ENCODE results near the gene TSPOAP1.
A peak's percentile ranks its signal among the peaks of the same experiment; 100 is the strongest.

Gene TSPOAP1, protein sequence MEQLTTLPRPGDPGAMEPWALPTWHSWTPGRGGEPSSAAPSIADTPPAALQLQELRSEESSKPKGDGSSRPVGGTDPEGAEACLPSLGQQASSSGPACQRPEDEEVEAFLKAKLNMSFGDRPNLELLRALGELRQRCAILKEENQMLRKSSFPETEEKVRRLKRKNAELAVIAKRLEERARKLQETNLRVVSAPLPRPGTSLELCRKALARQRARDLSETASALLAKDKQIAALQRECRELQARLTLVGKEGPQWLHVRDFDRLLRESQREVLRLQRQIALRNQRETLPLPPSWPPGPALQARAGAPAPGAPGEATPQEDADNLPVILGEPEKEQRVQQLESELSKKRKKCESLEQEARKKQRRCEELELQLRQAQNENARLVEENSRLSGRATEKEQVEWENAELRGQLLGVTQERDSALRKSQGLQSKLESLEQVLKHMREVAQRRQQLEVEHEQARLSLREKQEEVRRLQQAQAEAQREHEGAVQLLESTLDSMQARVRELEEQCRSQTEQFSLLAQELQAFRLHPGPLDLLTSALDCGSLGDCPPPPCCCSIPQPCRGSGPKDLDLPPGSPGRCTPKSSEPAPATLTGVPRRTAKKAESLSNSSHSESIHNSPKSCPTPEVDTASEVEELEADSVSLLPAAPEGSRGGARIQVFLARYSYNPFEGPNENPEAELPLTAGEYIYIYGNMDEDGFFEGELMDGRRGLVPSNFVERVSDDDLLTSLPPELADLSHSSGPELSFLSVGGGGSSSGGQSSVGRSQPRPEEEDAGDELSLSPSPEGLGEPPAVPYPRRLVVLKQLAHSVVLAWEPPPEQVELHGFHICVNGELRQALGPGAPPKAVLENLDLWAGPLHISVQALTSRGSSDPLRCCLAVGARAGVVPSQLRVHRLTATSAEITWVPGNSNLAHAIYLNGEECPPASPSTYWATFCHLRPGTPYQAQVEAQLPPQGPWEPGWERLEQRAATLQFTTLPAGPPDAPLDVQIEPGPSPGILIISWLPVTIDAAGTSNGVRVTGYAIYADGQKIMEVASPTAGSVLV (N-terminal part only)

DNA sequence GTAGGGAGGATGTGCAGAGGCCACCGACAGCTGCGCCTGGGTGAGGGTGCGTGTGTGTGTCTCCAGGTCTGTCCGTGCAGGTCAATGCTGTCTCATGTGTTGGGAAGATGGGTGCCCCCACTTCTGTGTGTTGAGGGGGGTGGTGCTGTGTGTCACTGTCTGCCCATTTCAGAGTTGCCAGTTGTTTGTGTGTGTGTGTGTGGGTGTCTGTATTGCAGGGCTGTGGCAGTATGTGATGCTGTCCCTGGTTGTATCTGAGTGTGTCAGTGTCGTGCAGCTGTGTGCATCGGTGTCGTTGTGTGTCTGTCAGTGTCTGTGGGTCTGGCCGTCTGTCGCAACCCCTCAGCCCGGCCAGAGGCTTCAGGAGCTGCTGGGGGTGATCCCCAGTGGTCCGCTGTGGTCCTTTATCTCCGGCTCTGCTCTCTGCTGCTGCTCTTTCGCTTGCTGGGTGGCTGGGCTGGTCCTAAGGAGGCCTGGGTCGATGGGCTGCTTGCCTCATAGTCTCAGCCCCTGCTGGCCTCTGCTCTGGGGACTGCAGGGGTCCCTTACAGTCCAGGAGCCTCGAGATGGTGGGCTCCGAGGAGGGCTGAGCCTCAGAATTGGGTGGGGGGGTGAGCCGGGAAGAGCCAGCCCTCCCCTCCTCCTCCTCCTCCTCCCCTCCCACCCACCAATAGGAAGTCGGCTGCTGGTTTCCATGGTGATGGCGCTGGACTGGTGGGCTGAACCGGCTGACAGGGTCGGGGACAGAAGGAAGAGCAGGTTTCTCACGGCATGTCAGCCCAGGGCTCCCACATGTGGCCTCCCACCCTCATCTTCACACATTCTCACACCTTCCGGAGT, at the start of gene TSPOAP1:
TSPOAP1 (minus strand) TSS at position 601 of the 840 bp plus-strand sequence. CDS start 875 bp downstream, outside the sequence.
- DNase-seq = peak; percentile 31 to 59 (median 46)

DNA sequence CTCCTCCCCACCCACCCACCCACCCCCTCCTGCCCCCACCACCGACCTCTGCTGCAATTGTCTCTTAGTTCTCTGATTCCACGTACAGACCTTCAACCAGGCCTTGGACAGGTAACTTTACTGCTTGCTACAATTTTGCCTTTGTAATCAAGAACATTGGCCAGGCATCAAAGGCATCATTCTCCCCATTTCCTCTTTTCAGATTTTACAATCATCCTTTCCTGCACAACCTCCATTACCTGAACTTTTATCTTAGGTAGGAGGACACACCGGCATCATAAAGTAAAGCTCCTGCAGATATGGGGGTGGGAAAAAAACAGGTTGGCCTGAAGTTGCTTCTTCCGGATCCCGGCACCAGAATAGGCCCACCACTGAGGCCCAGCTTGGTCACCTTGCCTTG, 49.1 kb upstream of the TSPOAP1 start:
- no peak for DNase-seq

DNA sequence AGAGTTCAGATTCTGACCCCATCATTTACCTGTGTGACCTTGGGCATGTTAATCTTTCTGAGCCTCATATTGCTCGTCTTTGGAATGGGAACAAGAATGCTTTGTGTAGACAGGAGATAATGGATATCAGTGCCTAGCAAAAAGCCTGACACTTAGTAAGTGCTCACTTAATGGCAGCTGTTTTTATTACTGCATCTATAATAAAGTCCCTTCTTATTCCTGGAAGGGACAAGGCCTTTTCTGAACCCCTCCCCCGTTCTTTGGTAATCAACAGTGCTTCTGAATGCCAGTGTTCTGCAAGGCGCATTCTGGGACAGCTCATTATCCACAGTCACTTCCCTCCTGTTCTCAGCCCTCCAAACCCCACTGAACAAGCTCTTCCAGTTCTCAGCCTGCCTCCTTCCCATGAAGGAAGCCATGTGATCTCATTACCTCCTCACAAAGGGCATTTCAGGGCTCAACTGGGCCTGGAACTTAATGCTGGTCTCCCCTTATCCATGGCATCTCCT, 48.6 kb upstream of the TSPOAP1 start:
- no peak for DNase-seq

DNA sequence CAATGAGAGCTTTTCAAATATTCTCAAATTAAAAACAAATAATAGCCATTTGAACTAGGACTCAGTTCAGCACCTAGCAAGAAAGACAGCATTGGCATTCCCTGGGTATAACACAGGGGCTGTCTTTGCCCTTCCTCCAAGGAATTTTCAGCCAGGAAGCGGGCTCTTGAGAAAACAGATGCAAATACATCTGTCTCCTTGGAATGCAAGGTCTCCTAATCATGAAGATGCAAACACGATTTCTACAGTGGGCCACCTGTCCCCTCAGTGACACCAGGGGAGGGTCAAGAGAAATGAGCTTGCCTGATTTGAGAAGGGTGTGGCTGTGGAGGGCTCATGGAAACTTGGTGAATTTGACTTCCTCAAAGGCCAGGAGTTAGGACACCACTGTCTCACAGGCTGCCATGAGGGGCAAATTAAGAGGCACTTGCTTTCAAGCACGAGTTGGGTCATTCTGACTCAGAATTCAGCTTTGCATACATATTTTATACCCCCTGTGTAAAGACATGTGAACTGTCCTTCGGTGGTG, 47.9 kb upstream of the TSPOAP1 start:
- DNase-seq = no peak

DNA sequence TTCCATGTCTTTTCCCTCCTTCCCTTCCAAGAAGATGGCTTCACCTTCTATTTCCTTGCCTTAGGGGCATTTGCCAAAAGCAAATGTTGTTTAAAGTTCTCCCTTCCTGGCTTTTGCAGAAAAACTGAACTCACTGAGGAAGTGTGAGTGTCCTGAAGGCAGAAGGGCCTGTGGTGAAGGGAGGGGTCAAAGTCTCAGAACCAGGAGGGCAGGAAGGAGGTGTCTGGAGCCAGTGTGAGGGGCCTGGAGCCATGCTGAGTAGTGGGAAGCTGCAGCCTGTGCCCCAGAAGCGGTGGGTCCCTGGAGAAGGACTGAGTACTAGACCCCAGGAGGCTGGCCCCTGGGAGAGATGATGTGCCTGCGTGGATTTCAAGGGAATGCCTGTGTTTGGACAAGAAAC, 47.2 kb upstream of the TSPOAP1 start:
- no peak for DNase-seq

DNA sequence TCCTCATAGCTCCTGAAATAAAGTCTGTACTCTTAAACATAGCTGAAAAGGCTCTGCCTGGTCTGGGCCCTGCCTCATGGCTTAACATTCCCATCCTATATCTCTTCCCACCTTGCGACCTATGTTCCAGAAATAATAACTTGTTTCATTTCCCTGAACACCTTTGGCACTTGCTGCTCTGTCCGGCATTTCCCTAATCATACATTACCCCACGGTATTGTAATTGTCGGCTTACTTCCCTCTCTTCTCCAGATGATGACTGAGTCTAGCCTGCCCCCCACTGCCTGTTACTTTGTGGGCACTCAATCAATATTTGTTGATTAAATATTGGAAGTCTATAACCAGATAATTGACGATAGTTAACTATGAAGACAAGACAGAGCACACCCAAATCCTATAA, 46.7 kb upstream of the TSPOAP1 start:
- DNase-seq = no peak

DNA sequence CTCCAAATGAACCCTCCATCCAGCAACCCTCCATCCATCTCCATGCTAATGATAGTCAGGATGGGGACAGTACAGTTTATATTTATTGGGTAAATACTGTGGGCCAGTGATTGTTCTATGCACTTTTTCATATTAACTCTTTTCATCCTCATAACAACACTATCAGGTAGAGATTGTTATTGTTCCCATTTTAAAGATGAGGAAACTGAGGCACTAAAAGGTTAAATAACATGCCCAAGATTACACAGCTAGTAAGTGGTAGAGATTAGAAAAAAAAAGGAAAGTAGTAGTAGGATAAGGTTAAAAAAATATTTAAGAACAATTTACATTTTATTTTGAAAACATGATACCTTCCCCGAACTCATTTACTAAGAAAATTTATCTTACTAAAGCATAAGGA, 45.3 kb upstream of the TSPOAP1 start:
- no peak for DNase-seq

DNA sequence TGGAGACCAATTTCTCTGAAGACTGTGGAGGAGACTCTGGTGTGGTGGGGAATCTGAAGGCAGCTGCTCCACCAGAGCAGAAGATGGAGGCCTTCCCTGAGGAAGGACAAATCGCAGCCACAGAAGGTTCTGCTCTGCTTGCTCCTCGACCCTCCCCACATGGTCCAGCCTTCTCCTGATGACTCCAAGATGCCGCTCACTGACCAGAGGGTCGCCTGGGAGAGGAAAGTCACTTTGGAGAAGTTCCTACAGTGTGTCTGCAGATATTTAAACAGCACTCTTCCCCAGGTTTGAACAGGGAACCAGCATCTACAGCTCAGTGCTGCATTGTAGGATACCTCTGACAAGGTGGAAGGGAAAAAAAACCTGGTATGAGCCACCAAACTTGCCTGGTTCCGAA, 44.4 kb upstream of the TSPOAP1 start:
- no peak for DNase-seq

DNA sequence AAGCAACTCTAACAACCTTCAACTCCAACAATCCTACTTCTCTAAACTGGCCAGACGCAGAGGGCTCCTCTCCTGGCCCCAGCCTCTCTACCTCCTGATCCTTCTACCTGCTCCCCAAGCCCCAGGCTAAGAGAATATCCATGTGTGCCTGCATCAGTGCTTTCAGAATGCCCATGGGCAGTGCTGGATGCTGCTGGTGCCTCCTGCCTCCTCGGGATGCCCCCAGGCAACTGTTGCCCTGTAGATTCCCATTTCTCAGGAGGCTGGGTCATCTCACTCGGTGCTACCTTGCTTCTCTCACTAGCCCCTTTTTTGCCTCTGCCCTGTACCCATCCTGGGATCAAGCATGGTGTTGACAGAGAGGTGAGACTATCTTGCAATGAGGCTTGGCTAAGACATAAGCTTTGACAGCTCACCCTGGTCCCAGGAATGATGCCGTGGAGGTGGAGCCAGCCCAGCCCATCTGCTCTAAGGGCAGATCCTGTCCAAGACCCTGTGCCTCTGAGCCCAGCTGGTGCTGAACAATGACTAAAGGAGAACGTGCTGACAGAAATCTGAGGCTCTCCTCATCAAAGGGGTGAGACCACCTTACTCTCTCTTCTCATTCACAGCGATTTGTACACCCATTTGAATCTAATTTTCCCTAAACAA, 42.8 kb upstream of the TSPOAP1 start:
- no peak for DNase-seq

DNA sequence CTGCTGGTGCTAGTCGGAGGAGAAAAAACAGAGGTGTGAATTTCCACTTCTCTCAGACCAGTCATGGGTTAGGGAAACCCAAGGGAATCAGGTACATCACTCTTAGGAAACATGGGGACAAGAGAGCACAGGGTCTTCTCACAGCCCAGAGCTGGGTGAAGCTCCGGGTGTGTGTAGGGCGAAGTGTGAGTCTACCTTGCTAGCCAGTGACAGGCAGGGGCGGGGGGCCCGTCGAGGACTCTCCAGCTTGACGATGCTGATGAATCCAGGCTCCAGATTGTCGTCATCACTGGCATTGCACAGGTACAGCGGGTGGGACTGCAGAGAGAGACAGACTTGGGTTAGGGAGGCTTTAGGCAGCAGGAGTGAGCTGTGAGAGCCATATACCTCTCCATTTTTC, 42.1 kb upstream of the TSPOAP1 start:
- DNase-seq = no peak

DNA sequence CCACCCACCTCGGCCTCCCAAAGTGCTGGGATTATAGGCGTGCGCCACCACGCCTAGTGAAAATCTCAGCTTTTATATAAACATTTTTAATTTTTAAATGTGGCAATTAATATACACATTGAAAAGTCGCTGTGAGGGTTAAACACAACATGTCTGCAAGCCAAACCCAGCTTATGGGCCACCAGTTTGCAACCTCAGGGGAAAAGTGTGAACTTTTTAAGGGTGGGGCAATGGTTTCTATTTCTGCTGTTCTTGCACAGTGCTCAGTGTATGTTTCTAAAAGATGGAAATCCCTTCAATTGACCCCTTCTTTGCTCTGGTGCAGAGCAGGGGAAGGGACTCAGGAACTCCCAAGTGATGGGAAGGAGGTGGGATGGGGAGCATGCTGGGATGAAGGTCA, 41.7 kb upstream of the TSPOAP1 start:
- DNase-seq = no peak

DNA sequence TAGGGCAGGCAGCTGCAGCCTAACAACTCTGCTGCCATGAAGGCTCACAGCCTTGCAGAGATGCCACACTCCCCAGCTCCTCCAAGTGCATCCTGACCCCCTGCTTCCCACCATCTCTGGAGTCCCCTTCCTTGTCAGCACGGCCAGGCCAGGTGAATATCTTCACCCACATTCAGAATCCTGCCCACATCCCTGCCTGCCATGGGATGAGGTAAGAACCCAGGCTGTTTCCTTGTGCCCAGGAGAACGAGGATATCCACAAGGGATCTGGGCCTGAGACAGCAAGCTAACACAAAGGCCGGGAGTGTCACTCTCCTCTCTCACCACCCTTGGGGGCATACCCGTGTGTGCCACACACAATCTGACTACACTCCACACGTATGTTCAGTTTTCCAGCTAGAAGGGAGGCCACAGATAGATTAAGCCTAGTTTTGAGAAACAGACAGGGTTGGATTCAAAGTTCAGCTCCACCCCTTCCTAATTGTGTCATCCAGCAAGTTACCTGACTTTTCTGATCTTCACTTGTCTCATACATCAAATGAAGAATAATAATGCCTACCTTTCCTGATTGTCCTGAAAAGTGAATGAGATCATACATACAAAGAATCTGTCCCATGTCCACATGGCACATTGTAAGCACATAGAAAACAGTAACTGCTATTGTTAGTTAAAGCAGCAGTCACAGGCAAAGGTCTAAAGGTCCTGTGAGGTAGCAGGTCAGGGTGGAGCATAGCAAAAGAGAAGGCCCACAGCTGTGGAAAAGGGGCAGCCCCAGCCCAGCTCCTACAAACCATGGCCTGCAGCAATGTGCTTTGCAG, 40.8 kb upstream of the TSPOAP1 start:
- no peak for DNase-seq

DNA sequence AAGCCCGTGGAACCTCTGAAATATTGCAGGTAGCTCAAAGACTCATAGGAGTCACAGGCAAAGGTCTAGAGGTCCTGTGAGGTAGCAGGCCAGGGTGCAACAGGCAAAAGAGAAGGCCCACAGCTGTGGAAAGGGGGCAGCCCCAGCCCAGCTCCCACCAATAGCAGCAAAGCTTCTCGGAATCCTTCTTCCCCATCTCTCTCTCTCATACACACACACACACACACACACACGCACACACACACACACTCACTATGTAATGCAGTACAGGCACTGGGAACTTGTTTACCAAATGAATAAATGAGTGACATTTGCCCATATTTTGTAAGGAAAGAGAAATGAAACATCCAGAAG, 40.2 kb upstream of the TSPOAP1 start:
- no peak for DNase-seq

DNA sequence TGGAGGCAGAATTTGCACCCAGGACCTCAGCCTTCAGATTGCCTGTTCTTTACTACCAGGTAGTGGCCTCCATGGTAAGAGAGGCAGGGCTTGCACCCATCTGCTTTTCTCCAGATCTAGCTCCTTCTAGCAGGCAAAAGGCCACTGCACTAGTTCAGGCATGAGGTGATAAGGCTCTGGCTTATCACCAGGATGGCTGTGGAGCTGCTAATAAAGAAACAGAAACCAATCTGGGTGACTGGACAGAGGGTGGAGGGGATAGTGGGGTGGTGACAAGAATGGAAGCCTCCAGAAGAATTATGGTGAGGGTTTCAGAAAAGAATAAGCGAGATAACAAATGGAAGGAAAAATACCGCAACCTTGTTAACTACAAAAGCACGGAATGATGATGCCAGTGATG, 38.9 kb upstream of the TSPOAP1 start:
- DNase-seq = no peak

DNA sequence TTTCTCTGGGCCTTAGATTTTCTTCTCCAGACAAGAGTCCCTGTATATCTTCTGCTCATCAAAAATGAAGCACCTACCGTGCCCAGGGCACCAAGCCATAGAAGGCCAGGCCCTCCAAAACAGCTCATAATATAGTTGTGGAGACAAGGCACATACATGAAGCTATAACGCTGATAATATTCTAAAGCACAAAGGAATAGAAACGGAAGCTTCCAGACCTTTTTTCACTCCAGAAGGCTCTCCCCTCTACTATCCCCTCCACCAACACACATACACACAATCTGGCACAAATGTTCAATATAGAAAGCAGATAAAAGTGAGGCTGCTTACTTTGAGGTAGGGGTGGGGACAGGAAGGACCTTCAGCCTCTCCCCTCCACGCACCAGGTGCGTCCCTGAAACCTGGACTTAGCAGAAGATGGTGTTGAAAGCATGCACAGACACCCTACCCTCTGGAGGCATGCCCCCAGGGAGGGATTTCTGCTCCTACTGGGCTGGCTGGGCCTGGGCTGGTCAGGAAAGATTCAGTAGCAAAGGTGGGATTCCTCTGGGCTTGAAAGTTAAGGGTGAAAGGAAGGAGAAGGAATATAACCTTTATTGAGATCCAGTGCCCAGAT, 37.5 kb upstream of the TSPOAP1 start:
- no peak for DNase-seq

DNA sequence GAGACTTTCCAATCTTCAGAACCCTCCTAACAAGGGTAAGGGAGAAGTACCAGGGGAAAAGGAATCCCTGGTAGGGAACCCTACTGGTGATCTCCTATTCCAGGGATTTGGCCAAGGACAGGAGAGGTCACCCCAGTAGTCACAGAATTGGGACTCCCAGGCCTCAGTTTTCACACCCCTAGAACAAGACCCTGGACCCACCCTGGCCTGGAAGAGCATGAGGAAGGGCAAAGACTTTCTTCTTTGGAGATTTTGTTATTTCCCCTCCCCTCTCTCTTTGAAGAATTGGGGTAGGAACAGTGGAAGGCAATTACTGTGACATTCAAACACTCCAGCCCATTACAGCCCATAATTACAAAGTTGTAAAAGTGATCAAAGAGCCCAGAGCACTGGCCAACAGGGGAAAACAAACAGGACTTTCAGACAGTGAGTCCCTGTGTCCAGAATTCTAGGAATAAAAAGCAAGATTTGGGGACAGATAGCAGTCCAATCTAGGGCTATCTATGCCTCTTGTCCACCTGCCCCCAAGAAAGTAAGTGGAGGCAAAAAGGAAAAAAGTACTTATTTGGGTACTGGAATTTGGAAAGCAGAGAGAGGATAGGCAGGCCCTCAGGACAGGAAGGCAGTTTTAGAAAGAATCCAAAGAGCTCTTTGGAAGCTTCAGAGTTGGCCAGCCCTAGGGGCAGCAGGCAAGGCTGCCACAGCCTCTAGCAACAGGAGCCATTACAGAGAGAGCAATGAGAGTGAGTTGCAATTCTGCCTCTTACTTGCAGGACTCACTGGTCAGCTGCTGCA, 36.8 kb upstream of the TSPOAP1 start:
- DNase-seq = no peak

DNA sequence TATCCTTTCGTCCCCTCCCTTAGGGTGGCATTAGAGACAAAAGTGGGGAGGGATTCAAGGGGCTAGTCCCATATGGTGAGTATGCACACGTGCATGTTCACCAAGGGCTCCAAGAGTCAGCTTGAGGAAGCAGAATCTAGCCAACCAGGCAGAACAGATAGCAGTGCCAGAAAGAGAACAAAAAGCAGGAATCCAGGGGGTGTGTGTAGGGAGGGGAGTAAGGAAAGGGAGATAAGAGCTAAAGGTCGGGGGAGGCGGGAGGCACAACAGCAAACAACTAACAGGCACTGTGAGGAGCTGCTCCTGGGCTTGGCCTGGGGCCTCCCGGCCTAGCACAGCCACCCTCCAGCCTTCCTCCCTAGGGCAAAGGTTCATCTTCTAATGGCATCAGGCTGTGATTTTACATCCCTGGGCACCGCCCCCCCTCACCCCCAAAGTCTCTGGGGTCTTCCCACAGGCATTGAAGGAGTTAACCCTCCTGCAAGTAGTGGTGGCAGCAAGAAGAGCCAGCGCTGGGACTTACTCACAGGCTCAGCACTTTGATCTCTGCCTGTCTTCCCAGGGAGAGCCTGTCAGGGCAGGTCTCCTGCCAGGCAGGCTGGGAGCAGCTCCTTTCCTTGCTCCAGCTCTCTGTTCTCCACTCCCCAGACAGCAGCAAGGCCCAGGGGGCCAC, 35.8 kb upstream of the TSPOAP1 start:
- DNase-seq = no peak

DNA sequence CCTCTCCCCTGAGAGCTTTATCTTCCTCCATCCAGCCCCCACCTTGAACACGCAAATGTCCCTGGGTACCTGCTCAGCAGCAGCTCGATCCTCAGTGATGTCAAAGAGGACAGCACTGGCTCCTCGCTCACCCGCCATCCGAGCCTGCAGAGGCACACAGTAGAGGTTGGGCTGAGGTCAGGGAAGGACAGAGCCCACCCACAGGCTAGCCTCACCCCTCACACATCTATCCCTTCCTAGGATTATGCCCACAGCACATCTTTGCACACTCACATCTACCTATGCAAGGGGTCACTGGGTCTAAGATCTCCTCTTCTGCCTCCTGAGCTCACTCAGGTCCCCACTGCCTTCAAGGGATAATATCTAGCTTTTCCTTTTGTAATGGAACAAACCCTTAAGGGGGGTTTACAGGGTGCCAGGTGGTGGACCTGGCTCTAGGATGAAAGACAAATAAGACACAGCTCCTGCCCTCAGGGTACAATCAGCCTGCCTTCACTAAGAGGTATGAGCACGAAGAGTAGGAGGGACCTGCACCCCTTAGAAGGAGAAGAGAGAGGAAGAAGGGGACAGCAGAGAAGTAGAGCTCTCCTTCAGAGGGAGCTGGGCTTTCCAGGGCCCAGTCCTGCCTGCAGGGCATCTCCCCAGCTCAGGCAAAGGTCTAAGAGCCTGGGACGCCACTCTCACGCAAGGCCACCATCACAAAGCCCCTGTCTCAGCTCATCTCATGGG, 35.0 kb upstream of the TSPOAP1 start:
- DNase-seq = no peak
